ENCODE data around the gene RASL10B.
"Not testable (repeated sequence)": the region's sequence is repeated elsewhere in the genome, so short reads cannot be mapped to it uniquely, and the experiment has no call there.

Gene RASL10B

DNA sequence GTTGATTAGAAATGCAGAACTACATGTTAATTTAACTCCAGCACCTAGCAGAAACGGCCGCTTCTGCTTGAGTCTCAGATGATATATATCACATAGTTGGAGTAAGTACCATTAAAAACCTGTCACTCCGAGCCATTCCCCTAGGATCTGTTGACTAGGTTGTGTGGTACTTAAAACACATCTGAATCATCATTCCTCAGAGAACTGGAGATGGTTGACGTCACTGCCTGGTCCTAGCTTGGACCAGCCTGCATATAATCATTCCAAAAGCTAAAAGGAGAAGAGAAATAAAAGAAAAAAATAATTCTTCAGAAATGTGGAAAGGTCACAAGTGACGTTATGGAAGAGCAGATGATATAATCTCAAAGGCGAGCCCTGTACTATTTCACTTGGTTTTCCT is 31.3 kb upstream of the RASL10B start:
- no peak overlapping the region for H3K9ac ChIP-seq (ENCODE audit: low read length)
- no peak overlapping the region for H3K4me3 ChIP-seq (ENCODE audit: low read length)
- no peaks in the 10 kb centered on the region for H3K27me3 ChIP-seq (ENCODE audit: low read depth, low read length)
- no peaks in the 10 kb centered on the region for H3K36me3 ChIP-seq (replicated peaks; ENCODE audit: low read depth, low read length)
- no peaks in the 10 kb centered on the region for H4K20me1 ChIP-seq (ENCODE audit: insufficient read depth, low read length)
- H2AFZ ChIP-seq (ENCODE audit: low read depth, low read length): no peak overlapping the region
- TF ChIP-seq EZH2phosphoT487 (IDR thresholded peaks at IDR 0.05; ENCODE audit: low read depth) (no peak), CTCF (IDR thresholded peaks at IDR 0.05; ENCODE audit: low read depth, low read length) (no peak)
- no peaks in the 10 kb centered on the region for H3K4me1 ChIP-seq (ENCODE audit: low read length)
- no peak overlapping the region for H3K4me2 ChIP-seq (ENCODE audit: low read length)
- no peaks in the 10 kb centered on the region for H3K9me3 ChIP-seq (ENCODE audit: insufficient read depth, low read length)
- no peaks in the 10 kb centered on the region for H3K79me2 ChIP-seq (ENCODE audit: low read length)
- no peak overlapping the region for H3K27ac ChIP-seq (ENCODE audit: low read length)

- no peaks in the 10 kb centered on the region for H4K20me1 ChIP-seq (ENCODE audit: insufficient read depth, low read length)
- H2AFZ ChIP-seq (ENCODE audit: low read depth, low read length): no peak overlapping the region
- TF ChIP-seq EZH2phosphoT487 (IDR thresholded peaks at IDR 0.05; ENCODE audit: low read depth): no peak
- no peak for TF ChIP-seq CTCF (IDR thresholded peaks at IDR 0.05; ENCODE audit: low read depth, low read length)
- H3K4me1 ChIP-seq (ENCODE audit: low read length): no peaks in the 10 kb centered on the region
- no peak overlapping the region for H3K4me3 ChIP-seq (ENCODE audit: low read length)
- no peaks in the 10 kb centered on the region for H3K36me3 ChIP-seq (replicated peaks; ENCODE audit: low read depth, low read length)
- no peak overlapping the region for H3K27ac ChIP-seq (ENCODE audit: low read length)
- H3K79me2 ChIP-seq (ENCODE audit: low read length): no peaks in the 10 kb centered on the region
- no peaks in the 10 kb centered on the region for H3K27me3 ChIP-seq (ENCODE audit: low read depth, low read length)
- no peaks in the 10 kb centered on the region for H3K9me3 ChIP-seq (ENCODE audit: insufficient read depth, low read length)
- no peak overlapping the region for H3K9ac ChIP-seq (ENCODE audit: low read length)
- H3K4me2 ChIP-seq (ENCODE audit: low read length): no peak overlapping the region
Observed at GRCh38 chr17:35701491-35701890, 29.9 kb upstream of the RASL10B start.

DNA sequence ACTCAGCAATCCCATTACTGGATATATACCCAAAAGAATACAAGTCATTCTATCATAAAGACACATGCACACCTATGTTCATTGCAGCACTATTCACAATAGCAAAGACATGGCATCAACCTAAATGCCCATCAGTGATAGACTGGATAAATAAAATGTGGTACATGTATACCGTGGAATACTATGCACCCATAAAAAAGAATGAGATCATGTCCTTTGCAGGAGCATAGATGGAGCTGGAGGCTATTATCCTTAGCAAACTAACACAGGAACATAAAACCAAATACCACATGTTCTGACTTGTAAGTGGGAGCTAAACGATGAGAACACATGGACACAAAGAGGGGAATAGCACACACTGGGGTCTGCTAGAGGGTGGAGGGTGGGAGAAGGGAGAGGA is 28.1 kb upstream of the RASL10B start:
- not testable (repeated sequence) for H3K27ac ChIP-seq (ENCODE audit: low read length); H3K9ac ChIP-seq (ENCODE audit: low read length); H2AFZ ChIP-seq (ENCODE audit: low read depth, low read length); H3K36me3 ChIP-seq (replicated peaks; ENCODE audit: low read depth, low read length); H3K4me3 ChIP-seq (ENCODE audit: low read length); H3K4me2 ChIP-seq (ENCODE audit: low read length); H3K9me3 ChIP-seq (ENCODE audit: insufficient read depth, low read length); H3K79me2 ChIP-seq (ENCODE audit: low read length); H3K4me1 ChIP-seq (ENCODE audit: low read length); H4K20me1 ChIP-seq (ENCODE audit: insufficient read depth, low read length); H3K27me3 ChIP-seq (ENCODE audit: low read depth, low read length)

GRCh38 chr17:35705230-35705629 is 26.2 kb upstream of the RASL10B start:
- H3K4me1 ChIP-seq (ENCODE audit: low read length): peaks cover 6% of the 10 kb centered on the region; the same call in 1 of the 2 replicates
- no peaks in the 10 kb centered on the region for H4K20me1 ChIP-seq (ENCODE audit: insufficient read depth, low read length)
- no peaks in the 10 kb centered on the region for H3K9me3 ChIP-seq (ENCODE audit: insufficient read depth, low read length)
- no peak overlapping the region for H3K27ac ChIP-seq (ENCODE audit: low read length)
- H3K27me3 ChIP-seq (ENCODE audit: low read depth, low read length): no peaks in the 10 kb centered on the region
- H3K4me3 ChIP-seq (ENCODE audit: low read length): no peak overlapping the region
- H3K79me2 ChIP-seq (ENCODE audit: low read length): no peaks in the 10 kb centered on the region
- H3K36me3 ChIP-seq (replicated peaks; ENCODE audit: low read depth, low read length): peaks cover 4% of the 10 kb centered on the region
- TF ChIP-seq EZH2phosphoT487 (IDR thresholded peaks at IDR 0.05; ENCODE audit: low read depth) (no peak), CTCF (IDR thresholded peaks at IDR 0.05; ENCODE audit: low read depth, low read length) (no peak)
- no peak overlapping the region for H2AFZ ChIP-seq (ENCODE audit: low read depth, low read length)
- no peak overlapping the region for H3K9ac ChIP-seq (ENCODE audit: low read length)
- H3K4me2 ChIP-seq (ENCODE audit: low read length): no peak overlapping the region

DNA sequence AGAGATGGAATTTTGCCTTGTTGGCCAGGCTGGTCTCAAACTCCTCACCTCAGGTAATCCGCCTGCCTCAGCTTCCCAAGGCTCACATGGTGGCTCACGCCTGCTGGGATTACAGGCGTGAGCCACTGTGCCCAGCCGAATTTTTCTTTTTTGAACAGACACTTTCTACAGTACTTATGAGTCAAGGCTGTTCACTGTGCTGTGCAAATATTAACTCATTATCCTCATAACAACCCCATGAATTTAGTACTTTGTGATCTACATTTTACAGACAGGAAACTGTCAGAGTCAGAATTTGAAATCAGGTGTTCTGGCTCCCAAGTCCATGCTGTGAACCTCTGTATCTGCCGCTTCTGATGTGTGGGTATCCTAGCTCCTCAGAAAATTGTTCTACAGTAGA is 25.7 kb upstream of the RASL10B start:
- no peaks in the 10 kb centered on the region for H3K9me3 ChIP-seq (ENCODE audit: insufficient read depth, low read length)
- TF ChIP-seq EZH2phosphoT487 (IDR thresholded peaks at IDR 0.05; ENCODE audit: low read depth): no peak
- peaks cover 8% of the 10 kb centered on the region for H3K36me3 ChIP-seq (replicated peaks; ENCODE audit: low read depth, low read length)
- H2AFZ ChIP-seq (ENCODE audit: low read depth, low read length): no peak overlapping the region
- no peaks in the 10 kb centered on the region for H3K79me2 ChIP-seq (ENCODE audit: low read length)
- no peak overlapping the region for H3K4me2 ChIP-seq (ENCODE audit: low read length)
- no peaks in the 10 kb centered on the region for H4K20me1 ChIP-seq (ENCODE audit: insufficient read depth, low read length)
- H3K27me3 ChIP-seq (ENCODE audit: low read depth, low read length): no peaks in the 10 kb centered on the region
- H3K4me1 ChIP-seq (ENCODE audit: low read length): peaks cover 6% of the 10 kb centered on the region; the same call in 1 of the 2 replicates
- H3K27ac ChIP-seq (ENCODE audit: low read length): no peak overlapping the region
- no peak overlapping the region for H3K9ac ChIP-seq (ENCODE audit: low read length)
- no peak overlapping the region for H3K4me3 ChIP-seq (ENCODE audit: low read length)

All from OCI-LY3 (cell line).